Activated CD8-positive, alpha-beta memory T cell treated with anti-CD3 and anti-CD28 coated beads, Interleukin-2, amount 50 U/mL, for 48 hours (primary cell): ENCODE results near the gene UBL4B.
A peak's percentile ranks its signal among the peaks of the same experiment; 100 is the strongest.

Experiments used
- DNase-seq: peaks from one replicate; pipeline ENCODE4 v3.0.0-alpha.2; 2020

UBL4B gene

GRCh38 chr1:110118636-110119396, 6.6 kb downstream of the UBL4B start:
- no peak for DNase-seq

GRCh38 chr1:110119843-110120242, 7.6 kb downstream of the UBL4B start:
- DNase-seq, result no peak

GRCh38 chr1:110120960-110121561, 8.8 kb downstream of the UBL4B start:
- no peak for DNase-seq

- DNase-seq, result no peak
Measured at GRCh38 chr1:110123224-110123623, 11.0 kb downstream of the UBL4B start.

- no peak for DNase-seq
Measured at GRCh38 chr1:110125810-110126209, 13.6 kb downstream of the UBL4B start.

- DNase-seq, result no peak
Measured at GRCh38 chr1:110130113-110130591, 17.9 kb downstream of the UBL4B start.

GRCh38 chr1:110130989-110131388, 18.7 kb downstream of the UBL4B start:
- no peak for DNase-seq

GRCh38 chr1:110132682-110133081, 20.4 kb downstream of the UBL4B start:
- no peak for DNase-seq

- DNase-seq, result no peak
Measured at GRCh38 chr1:110133436-110133835, 21.2 kb downstream of the UBL4B start.

GRCh38 chr1:110134050-110134595, 21.9 kb downstream of the UBL4B start:
- DNase-seq, result no peak

- DNase-seq, result no peak
Measured at GRCh38 chr1:110135246-110135645, 23.0 kb downstream of the UBL4B start.

GRCh38 chr1:110135666-110136065, 23.4 kb downstream of the UBL4B start:
- no peak for DNase-seq

GRCh38 chr1:110136911-110137310, 24.7 kb downstream of the UBL4B start:
- no peak for DNase-seq

GRCh38 chr1:110138956-110139355, 26.7 kb downstream of the UBL4B start:
- no peak for DNase-seq

GRCh38 chr1:110144366-110144765, 32.1 kb downstream of the UBL4B start:
- no peak for DNase-seq

- no peak for DNase-seq
Measured at GRCh38 chr1:110148961-110149360, 36.7 kb downstream of the UBL4B start.

GRCh38 chr1:110150330-110151174, 38.3 kb downstream of the UBL4B start, which contains the start of gene SLC6A17:
Gene SLC6A17 (plus strand): TSS chr1:110150494. CDS start chr1:110166930, 16,436 bp downstream.
- peak; percentile 82 for DNase-seq

GRCh38 chr1:110151175-110151669, 39.0 kb downstream of the UBL4B start:
- no peak for DNase-seq

- no peak for DNase-seq
Measured at GRCh38 chr1:110152133-110152785, 40.0 kb downstream of the UBL4B start.

- no peak for DNase-seq
Measured at GRCh38 chr1:110153407-110153950, 41.2 kb downstream of the UBL4B start.

- peak; percentile 82 for DNase-seq
Measured at GRCh38 chr1:110155878-110156522, 43.8 kb downstream of the UBL4B start.

- no peak for DNase-seq
Measured at GRCh38 chr1:110158261-110158660, 46.0 kb downstream of the UBL4B start.
